ENCODE results near the gene CAPN2. TPM values are rescaled to one million over a fixed set of nuclear protein-coding genes. Genes with fewer than 3 reads are reported as not detected.

CAPN2 gene
- total RNA-seq, 1 donor from 2014 or later = 73.1 TPM

DNA sequence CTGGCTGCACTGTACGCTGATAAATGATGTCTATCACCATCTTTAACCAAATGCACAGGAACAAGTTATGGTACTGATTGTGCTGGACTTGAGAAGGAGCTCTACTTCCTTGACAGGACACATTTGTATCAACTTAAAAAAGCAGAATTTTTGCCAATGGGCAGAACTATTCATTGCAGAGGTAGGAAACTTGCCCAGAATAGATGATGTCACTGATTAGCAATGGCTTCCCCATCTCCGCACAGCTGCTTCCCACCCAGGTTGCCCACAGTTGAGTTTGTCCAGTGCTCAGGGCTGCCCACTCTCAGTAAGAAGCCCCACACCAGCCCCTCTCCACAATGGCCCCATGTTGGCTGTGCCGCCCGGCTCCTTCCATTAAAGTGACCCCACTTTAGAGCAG is 33.4 kb downstream of the CAPN2 start:
- H3K4me1 Mint-ChIP-seq = peaks cover 17% of the 10 kb centered on the region
- no peaks in the 10 kb centered on the region for H3K27me3 Mint-ChIP-seq
- H3K36me3 Mint-ChIP-seq (ENCODE audit: low read depth) = peaks cover 46% of the 10 kb centered on the region
- intact Hi-C loops (cut with micrococcal nuclease) = no loop called here
- H3K9me3 Mint-ChIP-seq = no peaks in the 10 kb centered on the region
- DNase-seq = no peak
- H3K27ac Mint-ChIP-seq = no peak overlapping the region
- H3K4me3 Mint-ChIP-seq = no peak overlapping the region

DNA sequence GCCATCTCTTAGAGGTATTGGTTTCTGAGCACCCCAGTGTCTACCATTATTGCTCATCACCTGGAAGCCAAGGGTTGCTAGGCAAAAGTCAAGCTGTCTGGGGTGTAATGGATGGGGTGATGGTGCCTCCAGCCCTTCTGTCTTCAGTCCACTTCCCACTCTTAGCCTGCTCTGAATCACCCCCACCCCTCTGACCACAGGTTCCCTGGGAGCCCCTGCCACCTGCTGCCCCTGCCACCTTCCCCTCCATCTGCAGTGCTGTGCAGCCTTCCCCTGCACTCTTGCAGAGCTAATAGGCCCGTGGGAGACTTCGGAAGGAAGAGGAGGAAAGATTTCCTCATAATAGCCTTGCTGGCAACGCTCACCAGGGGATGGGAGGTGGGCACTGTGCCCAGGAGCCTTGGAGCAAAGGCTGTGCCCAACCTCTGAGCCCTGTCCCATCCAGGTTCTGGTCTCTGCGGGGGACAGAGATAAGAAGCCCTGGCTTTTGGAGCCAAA is 35.5 kb downstream of the CAPN2 start:
- intact Hi-C loops (cut with micrococcal nuclease) = loop anchor here (2.0 kb wide), 1 partner anchor 21 kb away; no protein-coding TSS in a partner anchor
- Mint-ChIP-seq H3K36me3 (ENCODE audit: low read depth) (peaks cover 58% of the 10 kb centered on the region), H3K4me3 (peak overlapping the region; percentile 19), H3K9me3 (no peaks in the 10 kb centered on the region), H3K27ac (no peak overlapping the region), H3K27me3 (no peaks in the 10 kb centered on the region), H3K4me1 (peaks cover 17% of the 10 kb centered on the region)
- DNase-seq = no peak

DNA sequence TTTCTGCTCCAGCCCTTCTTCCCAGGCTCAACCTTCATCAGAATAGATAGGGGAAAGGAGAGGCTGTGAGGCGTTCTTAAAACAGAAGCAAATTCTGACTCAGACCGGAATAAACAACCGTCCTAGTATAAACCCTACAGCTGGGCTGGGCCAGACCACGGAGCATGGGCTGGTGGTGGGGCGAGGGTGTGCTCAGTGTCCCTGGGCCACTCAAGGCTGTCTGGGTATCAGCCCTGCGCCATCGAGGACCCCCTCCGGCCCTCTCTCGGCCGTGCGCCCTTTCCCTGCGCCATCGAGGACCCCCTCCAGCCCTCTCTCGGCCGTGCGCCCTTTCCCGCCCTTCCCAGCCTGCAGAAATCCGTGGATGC is 36.0 kb downstream of the CAPN2 start:
- intact Hi-C loops (cut with micrococcal nuclease) = loop anchor here (2.0 kb wide), 1 partner anchor 22 kb away; no protein-coding TSS in a partner anchor
- Mint-ChIP-seq H3K27ac (no peak overlapping the region), H3K9me3 (no peaks in the 10 kb centered on the region), H3K27me3 (no peaks in the 10 kb centered on the region), H3K36me3 (ENCODE audit: low read depth) (peaks cover 59% of the 10 kb centered on the region), H3K4me1 (peaks cover 17% of the 10 kb centered on the region), H3K4me3 (peak overlapping the region; percentile 76)
- DNase-seq = peak; percentile 65

DNA sequence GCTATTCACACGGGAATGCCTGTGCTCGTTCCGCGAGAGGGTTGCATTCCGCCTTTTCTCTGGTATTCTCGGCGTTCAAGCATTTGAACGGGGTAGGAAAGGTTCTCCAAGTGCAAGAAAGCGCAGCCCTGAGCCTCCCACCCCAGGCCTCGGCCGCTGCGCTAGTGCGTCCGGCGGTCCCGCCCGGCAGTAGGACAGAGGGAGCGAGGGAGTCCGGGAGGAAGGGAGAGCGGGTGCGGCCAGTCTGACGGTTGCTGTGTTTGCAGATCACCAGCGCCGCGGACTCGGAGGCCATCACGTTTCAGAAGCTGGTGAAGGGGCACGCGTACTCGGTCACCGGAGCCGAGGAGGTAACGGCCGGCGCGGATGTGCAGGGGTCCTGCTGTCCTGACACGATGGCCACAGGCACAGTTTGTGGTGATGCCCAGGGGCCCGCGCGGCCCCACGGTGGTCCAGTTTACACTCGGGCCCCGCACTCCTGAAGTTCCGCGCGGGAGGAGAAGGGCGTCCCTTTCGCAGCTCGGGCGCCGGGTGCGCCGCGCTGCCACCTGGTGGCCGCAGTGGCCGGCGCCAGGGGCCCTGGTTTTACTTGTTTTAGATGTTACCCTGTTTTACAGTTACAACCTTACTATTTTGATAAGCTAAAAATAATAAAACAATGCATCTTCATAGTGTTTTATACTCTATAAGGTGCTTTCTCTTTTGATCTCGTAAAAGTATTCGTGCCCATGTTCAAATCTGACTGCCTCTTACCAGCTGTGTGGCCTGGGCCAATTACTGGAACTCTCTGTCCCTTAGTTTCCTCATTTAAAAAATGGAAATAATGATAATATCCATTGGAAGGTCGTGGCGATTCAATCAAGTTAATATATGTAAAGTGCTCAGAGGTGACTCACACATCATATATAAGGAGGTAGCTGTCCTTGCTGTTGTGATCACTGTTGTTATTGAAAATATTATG is 36.7 kb downstream of the CAPN2 start:
- peak; percentile 91 for DNase-seq
- Mint-ChIP-seq H3K9me3 (no peaks in the 10 kb centered on the region), H3K36me3 (ENCODE audit: low read depth) (peaks cover 59% of the 10 kb centered on the region), H3K4me1 (peaks cover 17% of the 10 kb centered on the region), H3K27me3 (no peaks in the 10 kb centered on the region), H3K4me3 (peak overlapping the region; percentile 76), H3K27ac (no peak overlapping the region)
- intact Hi-C loops (cut with micrococcal nuclease) = loop anchor here (1.0 to 2.0 kb wide), 4 partner anchors 22 to 51 kb away; partner anchors contain the start of gene CAPN2

DNA sequence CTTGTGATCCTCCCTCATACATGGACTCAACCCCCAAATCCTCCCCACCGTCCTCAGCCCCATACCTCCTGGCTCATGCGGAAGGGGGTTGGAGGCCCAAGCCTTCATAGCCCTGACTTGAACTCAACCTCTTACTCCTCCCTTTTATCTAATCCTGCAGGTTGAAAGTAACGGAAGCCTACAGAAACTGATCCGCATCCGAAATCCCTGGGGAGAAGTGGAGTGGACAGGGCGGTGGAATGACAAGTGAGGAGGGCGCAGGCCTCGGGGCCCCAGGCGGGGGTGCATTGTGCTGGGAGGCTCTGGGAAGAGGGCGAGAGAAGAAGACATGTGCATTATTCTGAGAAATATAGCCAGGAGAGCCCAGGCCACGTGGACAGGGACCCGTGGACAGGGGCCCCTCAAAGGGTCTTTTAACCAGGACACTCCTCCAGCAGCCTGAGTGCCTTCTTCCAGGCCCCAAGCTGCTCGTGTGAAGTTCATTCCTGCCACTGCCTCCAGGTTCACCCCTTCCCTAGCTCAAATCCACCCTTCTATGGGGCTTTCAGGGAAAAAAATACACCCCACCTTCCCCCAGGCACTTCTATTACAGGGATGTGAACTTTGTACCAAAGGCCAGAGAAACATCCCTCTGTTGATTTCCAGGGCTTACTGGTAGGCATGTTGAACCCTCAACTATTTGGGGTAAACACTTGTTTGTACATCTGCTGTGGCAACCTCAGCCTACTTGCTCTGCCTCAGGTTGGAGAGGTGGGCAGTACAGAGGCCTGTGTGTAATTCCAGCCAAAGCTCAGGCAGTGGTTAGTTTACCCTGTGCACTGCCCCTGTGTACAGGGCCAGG is 38.6 kb downstream of the CAPN2 start:
- Mint-ChIP-seq H3K9me3 (no peaks in the 10 kb centered on the region), H3K4me3 (no peak overlapping the region), H3K36me3 (ENCODE audit: low read depth) (peaks cover 52% of the 10 kb centered on the region), H3K27ac (no peak overlapping the region), H3K4me1 (peaks cover 16% of the 10 kb centered on the region), H3K27me3 (no peaks in the 10 kb centered on the region)
- intact Hi-C loops (cut with micrococcal nuclease) = no loop called here
- DNase-seq = no peak

DNA sequence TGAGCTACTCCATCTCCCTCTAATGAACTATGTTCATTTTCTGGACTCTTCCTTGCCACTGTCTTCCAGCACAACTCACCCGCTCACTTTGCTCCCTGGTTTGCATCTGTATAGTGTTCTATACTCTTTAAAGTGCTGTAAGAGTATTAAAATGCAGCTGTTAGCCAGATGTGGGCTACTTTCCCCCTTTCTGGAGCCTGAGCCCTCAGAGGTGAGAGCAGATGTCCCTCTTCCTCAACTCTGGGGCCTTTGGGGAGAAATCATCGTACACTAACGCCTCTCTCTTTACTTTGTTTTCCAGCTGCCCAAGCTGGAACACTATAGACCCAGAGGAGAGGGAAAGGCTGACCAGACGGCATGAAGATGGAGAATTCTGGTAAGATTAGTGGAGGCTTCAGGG is 39.4 kb downstream of the CAPN2 start:
- no peak overlapping the region for H3K4me3 Mint-ChIP-seq
- no peaks in the 10 kb centered on the region for H3K9me3 Mint-ChIP-seq
- intact Hi-C loops (cut with micrococcal nuclease) = no loop called here
- no peak for DNase-seq
- no peaks in the 10 kb centered on the region for H3K27me3 Mint-ChIP-seq
- H3K27ac Mint-ChIP-seq = no peak overlapping the region
- peaks cover 16% of the 10 kb centered on the region for H3K4me1 Mint-ChIP-seq
- H3K36me3 Mint-ChIP-seq (ENCODE audit: low read depth) = peaks cover 55% of the 10 kb centered on the region

DNA sequence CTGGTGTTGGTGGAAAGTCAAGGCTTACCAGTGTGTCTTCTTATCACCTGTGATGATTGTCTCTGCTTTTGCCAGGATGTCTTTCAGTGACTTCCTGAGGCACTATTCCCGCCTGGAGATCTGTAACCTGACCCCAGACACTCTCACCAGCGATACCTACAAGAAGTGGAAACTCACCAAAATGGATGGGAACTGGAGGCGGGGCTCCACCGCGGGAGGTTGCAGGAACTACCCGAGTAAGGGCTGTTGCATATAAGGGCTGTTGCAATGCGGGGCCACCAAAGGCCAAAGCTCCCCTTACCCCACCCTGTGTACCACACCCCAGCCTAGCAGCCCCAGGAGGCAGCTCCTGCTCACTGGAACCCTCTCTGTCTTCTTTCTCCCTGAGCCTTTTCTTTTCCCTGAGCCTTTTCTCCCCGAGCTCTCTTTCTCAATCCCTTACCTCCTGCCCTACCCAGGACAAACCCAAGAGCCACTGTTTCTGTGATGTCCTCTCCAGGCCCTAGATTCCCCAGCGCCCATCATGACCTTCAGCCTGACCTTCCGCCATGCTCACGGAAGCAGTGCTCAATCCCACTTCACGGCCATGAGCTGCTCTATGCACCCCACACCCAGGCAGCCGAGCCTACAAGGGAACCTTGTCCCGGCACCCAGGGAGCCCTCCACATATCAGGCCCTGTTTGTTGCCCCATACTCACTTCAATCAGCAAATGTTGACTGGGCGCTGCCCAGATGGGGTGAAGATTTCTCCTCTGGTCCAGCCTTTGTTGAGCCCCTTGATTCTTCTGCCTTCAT is 40.6 kb downstream of the CAPN2 start:
- Mint-ChIP-seq H3K36me3 (ENCODE audit: low read depth) (peaks cover 53% of the 10 kb centered on the region), H3K4me1 (peaks cover 12% of the 10 kb centered on the region), H3K4me3 (no peak overlapping the region), H3K27ac (peak overlapping the region; percentile 9), H3K27me3 (no peaks in the 10 kb centered on the region), H3K9me3 (no peaks in the 10 kb centered on the region)
- intact Hi-C loops (cut with micrococcal nuclease) = no loop called here
- DNase-seq = no peak

DNA sequence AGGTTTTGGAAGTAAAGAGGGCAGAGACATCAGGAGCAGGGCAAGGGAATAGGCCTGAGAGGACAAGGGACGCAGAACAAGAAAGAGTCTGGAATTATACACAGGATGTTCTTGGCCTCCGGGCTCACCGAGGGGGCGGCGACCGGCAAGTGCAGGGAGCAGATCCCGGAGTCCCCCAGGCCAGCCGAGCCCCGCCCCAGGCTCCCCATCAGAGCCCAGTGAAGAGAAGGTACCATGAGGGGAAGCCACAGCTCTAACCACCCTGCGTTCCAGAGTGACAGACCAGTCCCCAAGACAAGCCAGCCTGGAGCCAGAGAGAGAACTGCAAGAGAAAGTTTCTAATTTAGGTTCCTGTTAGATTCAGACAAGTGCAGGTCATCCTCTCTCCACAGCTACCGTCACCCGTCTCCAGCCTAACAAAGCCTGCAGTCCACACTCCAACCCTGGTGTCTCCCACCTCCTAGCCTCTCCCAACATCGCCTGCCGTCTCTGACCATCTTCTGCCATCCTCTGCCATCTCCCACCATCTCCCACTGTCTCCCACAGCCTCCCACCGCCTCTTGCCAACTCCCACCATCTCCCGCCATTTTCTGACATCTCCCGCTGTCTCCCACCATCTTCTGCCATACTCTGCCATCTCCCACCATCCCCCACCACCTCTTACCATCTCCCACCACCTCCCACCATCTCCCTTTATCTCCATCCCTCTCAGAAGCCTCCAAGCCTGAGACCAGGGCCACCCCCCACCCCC is 42.5 kb downstream of the CAPN2 start:
- Mint-ChIP-seq H3K36me3 (ENCODE audit: low read depth) (peaks cover 62% of the 10 kb centered on the region), H3K9me3 (no peaks in the 10 kb centered on the region), H3K4me3 (no peak overlapping the region), H3K27ac (no peak overlapping the region), H3K4me1 (peaks cover 2% of the 10 kb centered on the region), H3K27me3 (no peaks in the 10 kb centered on the region)
- DNase-seq = no peak
- intact Hi-C loops (cut with micrococcal nuclease) = no loop called here

DNA sequence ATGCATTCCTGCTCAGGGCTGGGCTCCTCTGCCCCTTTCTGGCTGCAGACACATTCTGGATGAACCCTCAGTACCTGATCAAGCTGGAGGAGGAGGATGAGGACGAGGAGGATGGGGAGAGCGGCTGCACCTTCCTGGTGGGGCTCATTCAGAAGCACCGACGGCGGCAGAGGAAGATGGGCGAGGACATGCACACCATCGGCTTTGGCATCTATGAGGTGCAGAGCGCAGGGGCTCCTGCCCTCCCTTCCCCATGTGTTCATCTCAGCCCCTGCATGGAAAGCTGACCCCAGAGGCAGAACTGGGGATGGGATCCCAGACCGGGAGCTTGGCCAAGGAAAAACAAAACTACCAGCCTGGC is 43.1 kb downstream of the CAPN2 start:
- H3K36me3 Mint-ChIP-seq (ENCODE audit: low read depth) = peaks cover 61% of the 10 kb centered on the region
- no peak for DNase-seq

DNA sequence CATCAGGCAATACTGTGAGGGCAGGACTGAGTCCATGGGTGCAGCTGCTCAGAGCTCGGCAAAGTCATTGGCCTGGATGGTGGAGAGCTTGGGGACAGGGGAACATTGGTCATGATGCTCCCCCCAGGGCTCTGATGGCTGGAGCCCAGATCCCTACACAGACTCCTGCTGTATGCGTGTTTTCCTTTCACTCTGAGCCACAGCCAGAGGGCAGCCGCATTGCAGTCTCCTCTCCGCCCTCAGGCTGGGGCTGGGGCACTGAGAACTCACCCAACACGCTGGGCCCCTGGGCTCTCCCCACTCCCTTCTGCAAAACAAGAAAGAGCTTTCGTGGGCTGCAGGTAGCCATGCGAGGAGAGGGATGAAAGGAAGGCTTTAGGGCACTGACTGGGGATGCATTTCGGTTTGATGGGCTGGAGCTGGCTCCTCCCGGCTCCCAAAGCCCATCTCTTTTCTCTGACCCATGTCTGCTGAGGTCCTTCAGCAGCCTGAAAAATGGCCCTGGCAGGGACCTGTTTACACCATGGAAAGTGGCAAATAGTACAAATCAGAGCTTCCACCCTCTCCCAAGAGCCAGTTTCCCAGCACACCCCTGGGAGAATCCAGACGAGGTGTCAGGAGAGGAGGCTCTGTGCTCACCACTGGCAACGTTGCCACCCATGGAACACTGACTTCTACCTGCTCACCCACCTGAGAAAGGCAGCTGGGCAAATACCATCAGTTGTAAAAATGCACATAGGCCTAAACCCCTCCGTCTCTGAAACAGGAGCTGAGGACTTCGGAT is 43.8 kb downstream of the CAPN2 start:
- no peaks in the 10 kb centered on the region for H3K9me3 Mint-ChIP-seq
- no peaks in the 10 kb centered on the region for H3K27me3 Mint-ChIP-seq
- intact Hi-C loops (cut with micrococcal nuclease) = no loop called here
- no peak overlapping the region for H3K27ac Mint-ChIP-seq
- peaks cover 61% of the 10 kb centered on the region for H3K36me3 Mint-ChIP-seq (ENCODE audit: low read depth)
- H3K4me1 Mint-ChIP-seq = no peaks in the 10 kb centered on the region
- no peak overlapping the region for H3K4me3 Mint-ChIP-seq
- no peak for DNase-seq

More for the DNA sequence above, 43.1 kb downstream of the CAPN2 start:
- Mint-ChIP-seq H3K9me3 (no peaks in the 10 kb centered on the region), H3K27me3 (no peaks in the 10 kb centered on the region), H3K27ac (no peak overlapping the region), H3K4me3 (no peak overlapping the region), H3K4me1 (no peaks in the 10 kb centered on the region)
- intact Hi-C loops (cut with micrococcal nuclease) = no loop called here

DNA sequence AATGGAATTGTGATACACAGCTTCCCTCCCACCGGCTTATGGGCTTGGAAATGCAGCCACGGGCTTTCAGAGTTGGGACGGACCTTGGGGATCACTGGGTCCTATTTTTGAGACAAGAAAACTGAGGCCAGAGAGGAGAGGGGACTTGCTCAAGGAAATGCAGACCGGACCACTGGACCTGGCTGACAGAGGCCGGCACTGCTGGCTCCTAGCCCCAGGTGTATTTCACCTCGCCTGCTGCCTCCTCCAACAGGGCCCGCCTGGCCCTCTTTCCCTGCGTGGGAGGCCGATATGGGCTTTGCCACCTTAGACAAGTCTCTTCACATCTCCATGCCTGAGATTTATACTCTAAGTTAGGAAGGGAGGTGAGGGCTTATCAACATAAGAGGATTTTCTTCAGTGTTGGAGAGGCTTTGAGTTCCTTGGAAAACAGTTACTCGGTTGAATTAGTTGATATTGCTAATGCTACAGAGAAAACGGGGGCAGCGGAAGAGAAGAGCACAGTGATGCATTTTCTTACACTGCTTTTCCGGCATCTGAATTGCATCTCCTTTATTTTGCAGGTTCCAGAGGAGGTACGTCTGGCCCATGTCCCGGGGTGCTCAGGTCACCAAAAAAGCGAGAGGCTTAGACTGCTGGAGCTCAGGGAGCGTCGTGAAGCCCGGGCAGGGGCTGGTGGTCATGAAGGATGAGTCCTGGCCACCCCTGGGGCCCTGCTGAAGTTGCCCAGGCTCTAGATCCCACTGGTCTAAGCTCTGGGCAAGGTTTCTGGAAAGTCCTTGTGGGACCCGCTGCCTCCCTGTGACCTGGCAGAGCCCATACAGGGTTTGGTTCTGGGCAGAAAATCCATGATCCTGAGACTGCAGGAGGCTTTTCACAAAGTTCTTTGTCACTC is 44.7 kb downstream of the CAPN2 start:
- H3K4me1 Mint-ChIP-seq = no peaks in the 10 kb centered on the region
- DNase-seq = no peak
- H3K4me3 Mint-ChIP-seq = no peak overlapping the region
- no peak overlapping the region for H3K27ac Mint-ChIP-seq
- intact Hi-C loops (cut with micrococcal nuclease) = no loop called here
- no peaks in the 10 kb centered on the region for H3K9me3 Mint-ChIP-seq
- peaks cover 60% of the 10 kb centered on the region for H3K36me3 Mint-ChIP-seq (ENCODE audit: low read depth)
- no peaks in the 10 kb centered on the region for H3K27me3 Mint-ChIP-seq

Data from activated CD4-positive, alpha-beta T cell treated with anti-CD3 and anti-CD28 coated beads, Interleukin-2, amount 10 ng/mL, durations not matched to agents 24 days and 14 days (primary cell).